ENCODE measurements around the gene IGDCC3. TPM values are rescaled to one million over a fixed set of nuclear protein-coding genes. Genes with fewer than 3 reads are reported as not detected.

IGDCC3 gene
- total RNA-seq, 1 experiment from 2014 or later: 53.5 TPM

DNA sequence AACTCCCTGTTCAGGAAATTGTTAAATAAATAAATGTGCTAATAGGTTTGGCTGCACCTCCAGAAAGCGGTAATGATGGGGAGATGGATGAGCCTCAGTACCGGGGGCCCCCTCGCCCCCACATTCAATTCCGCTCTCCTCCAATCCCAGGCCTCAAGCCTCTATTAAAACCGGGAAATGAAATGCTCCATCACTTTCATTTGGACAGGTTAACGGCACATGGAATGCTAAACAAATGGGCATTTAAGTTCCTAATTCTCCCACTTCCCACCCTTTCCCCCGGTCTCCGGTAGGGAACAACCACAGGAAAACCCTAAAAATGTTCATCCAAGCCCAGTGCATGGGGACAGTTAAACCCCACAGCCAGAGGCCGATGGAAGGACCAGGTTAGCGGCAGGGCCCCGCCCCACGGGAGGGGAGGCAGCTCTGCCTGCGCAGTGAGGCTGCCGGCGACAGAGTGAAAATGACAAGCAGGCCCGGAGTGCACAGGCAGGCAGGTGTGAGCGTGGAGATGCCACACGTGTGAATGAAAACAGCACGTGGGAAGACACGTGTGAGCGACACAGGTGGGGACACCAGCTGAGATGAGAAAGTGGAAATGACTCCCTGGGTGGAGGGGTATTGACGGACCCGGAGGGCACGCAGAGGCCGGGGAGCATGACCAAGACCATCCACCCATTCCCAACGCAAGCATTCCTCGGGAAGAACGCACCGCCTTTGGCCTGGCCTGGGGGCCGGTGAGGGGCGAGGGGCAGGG lies 45.2 kb downstream of the IGDCC3 start:
- ChIA-PET CTCF (no interaction called here), POLR2A (no interaction called here)
- Mint-ChIP-seq H3K9me3 (no peaks in the 10 kb centered on the region), H3K4me3 (no peak overlapping the region), H3K36me3 (peaks cover 23% of the 10 kb centered on the region), H3K27me3 (ENCODE audit: low read depth) (no peaks in the 10 kb centered on the region), H3K27ac (no peak overlapping the region), H3K4me1 (peaks cover 43% of the 10 kb centered on the region)
- DNase-seq (ENCODE audit: low spot score): no peak
- ATAC-seq: no peak
- TF ChIP-seq, protein P1, sequence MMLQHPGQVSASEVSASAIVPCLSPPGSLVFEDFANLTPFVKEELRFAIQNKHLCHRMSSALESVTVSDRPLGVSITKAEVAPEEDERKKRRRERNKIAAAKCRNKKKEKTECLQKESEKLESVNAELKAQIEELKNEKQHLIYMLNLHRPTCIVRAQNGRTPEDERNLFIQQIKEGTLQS (CRISPR knock-in tag; conservative IDR thresholded peaks at IDR 0.05): no peak
- no peak for TF ChIP-seq EMX1 (CRISPR knock-in tag; IDR thresholded peaks at IDR 0.05)
- no peak for TF ChIP-seq ZNF671 (CRISPR knock-in tag; IDR thresholded peaks at IDR 0.05)
- TF ChIP-seq, protein P2, sequence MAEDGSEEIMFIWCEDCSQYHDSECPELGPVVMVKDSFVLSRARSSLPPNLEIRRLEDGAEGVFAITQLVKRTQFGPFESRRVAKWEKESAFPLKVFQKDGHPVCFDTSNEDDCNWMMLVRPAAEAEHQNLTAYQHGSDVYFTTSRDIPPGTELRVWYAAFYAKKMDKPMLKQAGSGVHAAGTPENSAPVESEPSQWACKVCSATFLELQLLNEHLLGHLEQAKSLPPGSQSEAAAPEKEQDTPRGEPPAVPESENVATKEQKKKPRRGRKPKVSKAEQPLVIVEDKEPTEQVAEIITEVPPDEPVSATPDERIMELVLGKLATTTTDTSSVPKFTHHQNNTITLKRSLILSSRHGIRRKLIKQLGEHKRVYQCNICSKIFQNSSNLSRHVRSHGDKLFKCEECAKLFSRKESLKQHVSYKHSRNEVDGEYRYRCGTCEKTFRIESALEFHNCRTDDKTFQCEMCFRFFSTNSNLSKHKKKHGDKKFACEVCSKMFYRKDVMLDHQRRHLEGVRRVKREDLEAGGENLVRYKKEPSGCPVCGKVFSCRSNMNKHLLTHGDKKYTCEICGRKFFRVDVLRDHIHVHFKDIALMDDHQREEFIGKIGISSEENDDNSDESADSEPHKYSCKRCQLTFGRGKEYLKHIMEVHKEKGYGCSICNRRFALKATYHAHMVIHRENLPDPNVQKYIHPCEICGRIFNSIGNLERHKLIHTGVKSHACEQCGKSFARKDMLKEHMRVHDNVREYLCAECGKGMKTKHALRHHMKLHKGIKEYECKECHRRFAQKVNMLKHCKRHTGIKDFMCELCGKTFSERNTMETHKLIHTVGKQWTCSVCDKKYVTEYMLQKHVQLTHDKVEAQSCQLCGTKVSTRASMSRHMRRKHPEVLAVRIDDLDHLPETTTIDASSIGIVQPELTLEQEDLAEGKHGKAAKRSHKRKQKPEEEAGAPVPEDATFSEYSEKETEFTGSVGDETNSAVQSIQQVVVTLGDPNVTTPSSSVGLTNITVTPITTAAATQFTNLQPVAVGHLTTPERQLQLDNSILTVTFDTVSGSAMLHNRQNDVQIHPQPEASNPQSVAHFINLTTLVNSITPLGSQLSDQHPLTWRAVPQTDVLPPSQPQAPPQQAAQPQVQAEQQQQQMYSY (CRISPR knock-in tag; IDR thresholded peaks at IDR 0.05): no peak
- TF ChIP-seq, protein P3, sequence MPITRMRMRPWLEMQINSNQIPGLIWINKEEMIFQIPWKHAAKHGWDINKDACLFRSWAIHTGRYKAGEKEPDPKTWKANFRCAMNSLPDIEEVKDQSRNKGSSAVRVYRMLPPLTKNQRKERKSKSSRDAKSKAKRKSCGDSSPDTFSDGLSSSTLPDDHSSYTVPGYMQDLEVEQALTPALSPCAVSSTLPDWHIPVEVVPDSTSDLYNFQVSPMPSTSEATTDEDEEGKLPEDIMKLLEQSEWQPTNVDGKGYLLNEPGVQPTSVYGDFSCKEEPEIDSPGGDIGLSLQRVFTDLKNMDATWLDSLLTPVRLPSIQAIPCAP (CRISPR knock-in tag; IDR thresholded peaks at IDR 0.05): no peak
- no peak for TF ChIP-seq FOXJ3 (CRISPR knock-in tag; IDR thresholded peaks at IDR 0.05; ENCODE audit: borderline replicate concordance)

DNA sequence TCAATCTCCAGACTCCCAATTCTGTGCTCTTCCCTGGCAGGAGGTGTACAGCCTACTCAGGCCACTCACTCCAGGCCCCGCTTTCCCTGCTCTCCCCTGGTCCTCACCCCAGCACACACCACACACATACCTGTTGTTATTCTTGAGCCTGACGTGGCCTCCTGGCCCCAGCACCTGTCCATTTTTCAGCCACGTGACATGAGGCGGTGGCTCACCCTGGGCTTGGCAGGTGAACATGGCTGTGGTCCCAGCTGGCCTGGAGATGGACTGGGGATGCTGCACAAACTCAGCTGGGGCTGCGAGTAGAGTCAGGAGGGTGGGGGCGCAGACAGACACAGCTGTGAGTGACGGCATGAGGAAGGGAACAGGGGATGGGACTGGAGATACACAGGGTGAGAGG lies 46.0 kb downstream of the IGDCC3 start:
- Mint-ChIP-seq H3K9me3 (no peaks in the 10 kb centered on the region), H3K4me1 (peaks cover 38% of the 10 kb centered on the region), H3K27ac (no peak overlapping the region), H3K36me3 (peaks cover 23% of the 10 kb centered on the region), H3K4me3 (no peak overlapping the region), H3K27me3 (ENCODE audit: low read depth) (no peaks in the 10 kb centered on the region)
- CTCF ChIA-PET: interaction anchor here (1.2 kb wide), 1 partner anchor 68 kb away, joined by 3 read pairs; no protein-coding TSS in a partner anchor
- POLR2A ChIA-PET: no interaction called here
- TF ChIP-seq CBFB (CRISPR knock-in tag; IDR thresholded peaks at IDR 0.05; ENCODE audit: low read depth) (no peak), IRF2 (CRISPR knock-in tag; IDR thresholded peaks at IDR 0.05; ENCODE audit: borderline replicate concordance, low read depth) (no peak)
- DNase-seq (ENCODE audit: low spot score) (no peak), ATAC-seq (no peak)

DNA sequence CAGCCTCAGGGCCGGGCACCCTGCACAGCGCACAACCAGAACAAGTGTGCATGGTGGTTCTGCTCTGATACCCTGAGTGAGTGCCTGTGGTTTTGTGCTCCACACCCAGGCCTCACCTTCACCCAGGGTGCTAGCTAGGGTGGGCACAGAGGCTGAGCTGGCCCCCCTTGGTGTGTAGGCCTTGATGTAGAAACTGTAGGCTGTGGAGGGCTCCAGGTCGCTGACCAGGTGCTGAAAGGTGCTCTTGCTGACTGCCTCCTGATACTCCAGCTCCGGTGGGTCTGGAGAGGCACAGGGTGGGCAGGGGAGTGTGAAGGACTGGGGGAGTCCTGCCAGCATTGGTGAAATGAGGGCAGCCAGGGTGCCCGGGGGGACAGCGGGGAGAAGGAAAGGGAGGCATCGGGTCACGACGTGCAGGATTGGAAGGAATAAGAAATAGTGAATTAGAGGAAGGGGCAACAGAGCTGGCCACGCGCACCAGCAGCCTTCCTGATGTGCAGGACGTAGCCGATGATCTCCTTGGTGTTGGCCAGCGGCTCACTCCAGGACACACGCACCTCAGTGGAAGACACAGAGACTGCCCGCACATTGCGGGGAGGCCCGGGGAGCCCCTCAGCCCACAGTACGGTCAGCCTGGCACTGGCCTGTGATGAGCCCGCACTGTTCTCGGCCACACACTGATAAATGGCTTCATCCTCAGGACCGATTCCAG lies 46.7 kb downstream of the IGDCC3 start:
- CTCF ChIA-PET: interaction anchor here (0.6 to 2.2 kb wide), 5 partner anchors 9 to 280 kb away, joined by 3 to 14 read pairs (median 3); partner anchors contain the start of gene INTS14
- Mint-ChIP-seq H3K9me3 (no peaks in the 10 kb centered on the region), H3K36me3 (peaks cover 23% of the 10 kb centered on the region), H3K27ac (0 out of 2 replicates have a peak overlapping the region, but pooled peaks have one; percentile 49), H3K4me3 (no peak overlapping the region), H3K27me3 (ENCODE audit: low read depth) (no peaks in the 10 kb centered on the region), H3K4me1 (peaks cover 36% of the 10 kb centered on the region)
- ATAC-seq: no peak
- TF ChIP-seq, protein P1 (CRISPR knock-in tag; conservative IDR thresholded peaks at IDR 0.05): no peak
- POLR2A ChIA-PET: no interaction called here
- no peak for DNase-seq (ENCODE audit: low spot score)

DNA sequence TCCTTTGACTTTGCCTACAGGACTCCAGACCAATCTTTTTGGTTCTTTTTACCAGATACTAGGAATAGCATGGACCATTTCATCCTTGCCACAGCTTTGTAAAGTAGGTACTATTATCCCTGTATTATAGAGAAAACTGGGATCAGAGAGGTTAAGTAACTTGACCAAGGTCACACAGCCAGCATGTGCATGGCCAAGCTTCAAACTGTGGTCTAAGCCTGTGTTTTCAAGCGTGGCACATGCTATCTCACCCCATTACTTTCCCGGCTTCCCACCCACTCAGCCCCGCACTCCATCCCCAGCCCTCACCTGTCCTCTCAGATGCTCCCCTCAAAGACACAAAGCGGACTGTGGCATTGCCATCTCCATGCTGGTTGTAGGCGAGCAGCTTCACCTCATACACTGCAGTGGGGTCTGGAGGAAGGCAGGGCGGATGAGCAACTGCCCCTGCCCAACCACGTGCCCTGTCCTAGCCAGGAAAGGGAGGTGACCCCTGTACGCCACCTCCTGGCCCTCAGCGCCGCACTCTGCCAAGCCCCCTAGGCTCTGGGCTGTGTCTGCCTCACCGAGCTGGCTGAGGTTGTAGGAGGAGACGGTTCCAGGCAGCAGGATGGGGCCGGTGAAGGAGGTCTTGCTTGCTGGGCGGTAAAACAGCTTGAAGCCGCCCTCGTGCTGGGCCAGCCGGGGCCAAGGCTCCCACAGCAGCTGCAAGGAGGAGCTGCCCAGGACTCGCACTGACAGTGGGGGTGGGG lies 47.6 kb downstream of the IGDCC3 start:
- no peak for DNase-seq (ENCODE audit: low spot score)
- ChIA-PET POLR2A (no interaction called here), CTCF (interaction anchor here (0.6 to 2.2 kb wide), 7 partner anchors 8 to 281 kb away, joined by 3 to 14 read pairs (median 3); partner anchors contain the start of gene INTS14)

More for the DNA sequence above, 47.6 kb downstream of the IGDCC3 start:
- peak; percentile 15 for ATAC-seq
- no peak overlapping the region for H3K4me3 Mint-ChIP-seq
- H3K4me1 Mint-ChIP-seq: peaks cover 30% of the 10 kb centered on the region
- H3K27ac Mint-ChIP-seq: no peak overlapping the region
- no peaks in the 10 kb centered on the region for H3K9me3 Mint-ChIP-seq
- no peaks in the 10 kb centered on the region for H3K27me3 Mint-ChIP-seq (ENCODE audit: low read depth)
- peaks cover 23% of the 10 kb centered on the region for H3K36me3 Mint-ChIP-seq
- TF ChIP-seq JUN (CRISPR knock-in tag; IDR thresholded peaks at IDR 0.05) (no peak), ZNF416 (CRISPR knock-in tag; IDR thresholded peaks at IDR 0.05) (no peak), IRF2 (CRISPR knock-in tag; IDR thresholded peaks at IDR 0.05; ENCODE audit: borderline replicate concordance, low read depth) (no peak), KAT7 (CRISPR knock-in tag; IDR thresholded peaks at IDR 0.05; ENCODE audit: borderline replicate concordance) (no peak)
- TF ChIP-seq, protein P4, sequence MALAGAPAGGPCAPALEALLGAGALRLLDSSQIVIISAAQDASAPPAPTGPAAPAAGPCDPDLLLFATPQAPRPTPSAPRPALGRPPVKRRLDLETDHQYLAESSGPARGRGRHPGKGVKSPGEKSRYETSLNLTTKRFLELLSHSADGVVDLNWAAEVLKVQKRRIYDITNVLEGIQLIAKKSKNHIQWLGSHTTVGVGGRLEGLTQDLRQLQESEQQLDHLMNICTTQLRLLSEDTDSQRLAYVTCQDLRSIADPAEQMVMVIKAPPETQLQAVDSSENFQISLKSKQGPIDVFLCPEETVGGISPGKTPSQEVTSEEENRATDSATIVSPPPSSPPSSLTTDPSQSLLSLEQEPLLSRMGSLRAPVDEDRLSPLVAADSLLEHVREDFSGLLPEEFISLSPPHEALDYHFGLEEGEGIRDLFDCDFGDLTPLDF (CRISPR knock-in tag; IDR thresholded peaks at IDR 0.05): no peak
- TF ChIP-seq, protein P5, sequence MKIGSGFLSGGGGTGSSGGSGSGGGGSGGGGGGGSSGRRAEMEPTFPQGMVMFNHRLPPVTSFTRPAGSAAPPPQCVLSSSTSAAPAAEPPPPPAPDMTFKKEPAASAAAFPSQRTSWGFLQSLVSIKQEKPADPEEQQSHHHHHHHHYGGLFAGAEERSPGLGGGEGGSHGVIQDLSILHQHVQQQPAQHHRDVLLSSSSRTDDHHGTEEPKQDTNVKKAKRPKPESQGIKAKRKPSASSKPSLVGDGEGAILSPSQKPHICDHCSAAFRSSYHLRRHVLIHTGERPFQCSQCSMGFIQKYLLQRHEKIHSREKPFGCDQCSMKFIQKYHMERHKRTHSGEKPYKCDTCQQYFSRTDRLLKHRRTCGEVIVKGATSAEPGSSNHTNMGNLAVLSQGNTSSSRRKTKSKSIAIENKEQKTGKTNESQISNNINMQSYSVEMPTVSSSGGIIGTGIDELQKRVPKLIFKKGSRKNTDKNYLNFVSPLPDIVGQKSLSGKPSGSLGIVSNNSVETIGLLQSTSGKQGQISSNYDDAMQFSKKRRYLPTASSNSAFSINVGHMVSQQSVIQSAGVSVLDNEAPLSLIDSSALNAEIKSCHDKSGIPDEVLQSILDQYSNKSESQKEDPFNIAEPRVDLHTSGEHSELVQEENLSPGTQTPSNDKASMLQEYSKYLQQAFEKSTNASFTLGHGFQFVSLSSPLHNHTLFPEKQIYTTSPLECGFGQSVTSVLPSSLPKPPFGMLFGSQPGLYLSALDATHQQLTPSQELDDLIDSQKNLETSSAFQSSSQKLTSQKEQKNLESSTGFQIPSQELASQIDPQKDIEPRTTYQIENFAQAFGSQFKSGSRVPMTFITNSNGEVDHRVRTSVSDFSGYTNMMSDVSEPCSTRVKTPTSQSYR (CRISPR knock-in tag; IDR thresholded peaks at IDR 0.05): no peak
